SK-N-SH (cell line): ENCODE data around the gene SPSB1. TPM values are rescaled to one million over a fixed set of nuclear protein-coding genes. Genes with fewer than 3 reads are reported as not detected.

Experiments
- CTCF ChIA-PET: fragments of 300-600, 350-600 bp; formaldehyde crosslinking; extraction: SDS; loops from one replicate; lab custom pipeline; 2021; lab: Yijun Ruan, JAX
- POLR2A ChIA-PET: fragments of 350-600 bp; sonication (Branson Sonifier 250); formaldehyde crosslinking; extraction: SDS; loops from one replicate; lab custom pipeline; 2020; ENCODE audit warnings: antibody characterized with exemption, inconsistent platforms; lab: Yijun Ruan, JAX
- DNase-seq: peaks from one replicate; pipeline ENCODE4 v3.0.0; 2012
- H2AFZ ChIP-seq: fragments of 200-600 bp; sonication (generic); 2 replicates; pipeline ENCODE4 v1.8.1; 2016; ENCODE audit warnings: antibody characterized with exemption, mild to moderate bottlenecking, low read depth
- H3F3A ChIP-seq: fragments of 200-600 bp; sonication (generic); replicated peaks from 2 replicates; pipeline ENCODE3; 2016; ENCODE audit warnings: antibody characterized with exemption, mild to moderate bottlenecking; ENCODE audit not compliant: insufficient read depth
- H3K27ac ChIP-seq, 2 experiments: fragments of 200-500 bp in 1 of 2; fragments of 200-600 bp in 1 of 2; sonication (Bioruptor generic) in 1 of 2; sonication (generic), shearing (Covaris generic) in 1 of 2; 2 replicates each; pipeline versions ENCODE4 v1.5.1 to v1.6.1; 2014 to 2016; ENCODE audit warnings: low read depth in 2 of 2, inconsistent platforms in 1 of 2, low read length in 1 of 2, mild to moderate bottlenecking in 1 of 2, mixed read lengths in 1 of 2
- H3K27me3 ChIP-seq: fragments of 200-600 bp; sonication (generic), shearing (Covaris generic); 2 replicates; pipeline ENCODE4 v1.6.1; 2016; ENCODE audit warnings: mixed run types; ENCODE audit not compliant: insufficient read depth
- H3K36me3 ChIP-seq, 2 experiments: fragments of 200-500 bp in 1 of 2; fragments of 200-600 bp in 1 of 2; sonication (Bioruptor generic) in 1 of 2; sonication (generic) in 1 of 2; replicated peaks in 1 of 2; 2 replicates each; pipeline versions ENCODE3 to v1.5.1; 2014 to 2016; ENCODE audit warnings: low read length in 1 of 2, mild to moderate bottlenecking in 1 of 2; ENCODE audit not compliant: insufficient read depth in 2 of 2, control insufficient read depth in 1 of 2
- H3K4me1 ChIP-seq, 2 experiments: fragments of 200-500 bp in 1 of 2; fragments of 200-600 bp in 1 of 2; sonication (Bioruptor generic) in 1 of 2; sonication (generic), shearing (Covaris generic) in 1 of 2; 2 replicates each; pipeline versions ENCODE4 v1.5.1 to v1.6.1; 2014 to 2016; ENCODE audit warnings: low read depth in 1 of 2, low read length in 1 of 2, mixed run types in 1 of 2; ENCODE audit not compliant: insufficient read depth in 2 of 2, control insufficient read depth in 1 of 2
- H3K4me2 ChIP-seq: fragments of 200-600 bp; sonication (generic), shearing (Covaris generic); 2 replicates; pipeline ENCODE4 v1.6.1; 2017; ENCODE audit warnings: mixed run types
- H3K4me3 ChIP-seq, 2 experiments: fragments of 200-500 bp in 1 of 2; fragments of 200-600 bp in 1 of 2; sonication (Bioruptor generic) in 1 of 2; sonication (generic), shearing (Covaris generic) in 1 of 2; 2 replicates each; pipeline versions ENCODE4 v1.5.1 to v1.8.1; 2014 to 2016; ENCODE audit warnings: low read depth in 2 of 2, inconsistent platforms in 1 of 2, low read length in 1 of 2, mild to moderate bottlenecking in 1 of 2, mixed read lengths in 1 of 2, moderate library complexity in 1 of 2
- H3K79me2 ChIP-seq: fragments of 200-600 bp; sonication (generic); 2 replicates; pipeline ENCODE4 v1.8.1; 2017; ENCODE audit warnings: mild to moderate bottlenecking; ENCODE audit not compliant: insufficient read depth
- H3K9ac ChIP-seq: fragments of 200-600 bp; sonication (generic); 2 replicates; pipeline ENCODE4 v1.6.1; 2017; ENCODE audit warnings: mixed run types
- H3K9me2 ChIP-seq: fragments of 200-600 bp; sonication (generic); 2 replicates; pipeline ENCODE4 v1.6.1; 2017; ENCODE audit warnings: mixed run types
- H3K9me3 ChIP-seq: fragments of 200-600 bp; sonication (generic); 2 replicates; pipeline ENCODE4 v1.6.1; 2017; ENCODE audit warnings: mixed run types, mild to moderate bottlenecking, moderate library complexity
- H4K20me1 ChIP-seq: fragments of 200-600 bp; sonication (generic); 2 replicates; pipeline ENCODE4 v1.6.1; 2017; ENCODE audit warnings: mild to moderate bottlenecking, mixed run types; ENCODE audit not compliant: insufficient read depth
- ELF1 ChIP-seq: IDR thresholded peaks from 2 replicates; pipeline ENCODE4 v1.4.0; 2012
- EP300 ChIP-seq, 2 experiments: IDR thresholded peaks; 2 replicates each; pipeline versions ENCODE4 v1.4.0 to v1.6.1; 2012; ENCODE audit warnings: borderline replicate concordance in 1 of 2, low read depth in 1 of 2, low read length in 1 of 2
- EZH2phosphoT487 ChIP-seq: fragments of 200-600 bp; sonication (generic); IDR thresholded peaks from 2 replicates; pipeline ENCODE4 v1.6.1; 2017; ENCODE audit warnings: low read depth, mixed run types, mild to moderate bottlenecking, antibody characterized with exemption, moderate library complexity, borderline replicate concordance
- GABPA ChIP-seq: IDR thresholded peaks from 2 replicates; pipeline ENCODE4 v1.4.0; 2012; ENCODE audit warnings: low read depth, mild to moderate bottlenecking
- GATA2 ChIP-seq: sonication (generic); formaldehyde crosslinking; IDR thresholded peaks from 2 replicates; pipeline ENCODE4 v1.5.0; 2020; ENCODE audit warnings: mild to moderate bottlenecking, missing genetic modification reagents
- MEF2A ChIP-seq: IDR thresholded peaks from 2 replicates; pipeline ENCODE4 v1.4.0; 2012; ENCODE audit warnings: low read depth, borderline replicate concordance
- MXI1 ChIP-seq: IDR thresholded peaks from 2 replicates; pipeline ENCODE4 v1.6.1; 2012; ENCODE audit warnings: mild to moderate bottlenecking, low read depth, low read length, improper control_type of control experiment
- NFIC ChIP-seq: IDR thresholded peaks from 2 replicates; pipeline ENCODE4 v1.4.0; 2012; ENCODE audit warnings: borderline replicate concordance
- POLR2AphosphoS5 ChIP-seq: IDR thresholded peaks from 2 replicates; pipeline ENCODE4 v1.6.1; 2012; ENCODE audit warnings: low read depth, low read length
- RAD21 ChIP-seq: IDR thresholded peaks from 2 replicates; pipeline ENCODE4 v1.6.1; 2012; ENCODE audit warnings: mild to moderate bottlenecking, low read length
- RCOR1 ChIP-seq: fragments of 150-350 bp; IDR thresholded peaks from 2 replicates; pipeline ENCODE4 v1.6.1; 2017; ENCODE audit warnings: antibody characterized with exemption, low read length
- RFX5 ChIP-seq: IDR thresholded peaks from 2 replicates; pipeline ENCODE4 v1.6.1; 2012; ENCODE audit warnings: mild to moderate bottlenecking, improper control_type of control experiment, low read length
- RXRA ChIP-seq: IDR thresholded peaks from 2 replicates; pipeline ENCODE4 v1.4.0; 2012; ENCODE audit warnings: low read depth, mild to moderate bottlenecking, borderline replicate concordance
- SIN3A ChIP-seq: IDR thresholded peaks from 2 replicates; pipeline ENCODE4 v1.6.1; 2012; ENCODE audit warnings: low read depth, mild to moderate bottlenecking, low read length, moderate library complexity, borderline replicate concordance
- SMC3 ChIP-seq: IDR thresholded peaks from 2 replicates; pipeline ENCODE4 v1.6.1; 2012; ENCODE audit warnings: low read depth, low read length, improper control_type of control experiment
- TCF12 ChIP-seq: IDR thresholded peaks from 2 replicates; pipeline ENCODE4 v1.4.0; 2012
- TEAD4 ChIP-seq: IDR thresholded peaks from 2 replicates; pipeline ENCODE4 v1.4.0; 2012; ENCODE audit warnings: mild to moderate bottlenecking, borderline replicate concordance; ENCODE audit not compliant: insufficient read depth
- YY1 ChIP-seq: IDR thresholded peaks from 2 replicates; pipeline ENCODE4 v1.4.0; 2012; ENCODE audit warnings: low read depth, mild to moderate bottlenecking
- WGBS: methylation state at CpG from one replicate; pipeline ENCODE4 v1.1.6; 2017; ENCODE audit warnings: low lambda C conversion rate; 5-methylcytosine and 5-hydroxymethylcytosine counted together
- polyA plus RNA-seq, 3 experiments: library from polyadenylated mRNA; depleted of rRNA; stranded (reverse); fragments of >200 nt; gene quantifications; 2 replicates each; pipeline ENCODE4 v1.2.3, GENCODE V29; 2012
- TF ChIP-seq, protein P1 (sequence below): fragments of 200-600 bp; sonication (generic); IDR thresholded peaks from 2 replicates; pipeline ENCODE4 v1.6.1; 2017; ENCODE audit warnings: antibody characterized with exemption, mild to moderate bottlenecking, moderate library complexity
- TF ChIP-seq, protein P2 (sequence below): IDR thresholded peaks from 2 replicates; pipeline ENCODE4; 2012
- TF ChIP-seq, protein P3 (sequence below): fragments of 150-350 bp; IDR thresholded peaks from 2 replicates; pipeline ENCODE4 v1.6.1; 2017; ENCODE audit warnings: antibody characterized with exemption, low read length, low read depth, borderline replicate concordance

The SPSB1 gene
- polyA plus RNA-seq, 1 of the 3 experiments (the other 2 are of a cell fraction): 9.2 TPM

DNA sequence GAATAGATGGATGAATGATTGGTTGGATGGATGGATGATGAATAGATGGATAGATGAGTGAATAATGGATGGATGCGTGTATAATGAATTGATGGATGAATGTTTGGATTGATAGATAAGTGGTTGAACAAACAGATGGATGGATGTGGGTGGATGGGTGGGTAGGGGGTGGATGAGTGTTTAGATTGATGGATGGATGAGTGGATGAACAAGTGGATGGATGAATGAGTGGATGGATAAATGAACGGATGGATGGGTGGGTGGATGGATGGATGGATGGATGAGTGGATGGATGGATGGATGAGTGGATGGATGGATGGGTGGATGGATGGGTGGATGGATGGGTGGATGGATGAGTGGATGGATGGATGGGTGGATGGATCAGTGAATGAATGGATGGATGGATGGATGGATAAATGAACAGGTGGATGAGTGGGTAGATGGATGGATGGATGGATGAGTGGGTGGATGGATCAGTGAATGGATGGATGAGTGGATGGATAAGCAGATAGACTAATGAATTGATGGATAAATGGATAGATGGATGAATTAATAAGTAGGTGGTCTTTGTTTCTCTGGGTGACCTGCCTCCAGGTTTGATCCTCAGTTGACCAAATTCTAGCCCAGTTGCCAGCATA lies 64.3 kb downstream of the SPSB1 start (continued):
- TF ChIP-seq, protein P1, sequence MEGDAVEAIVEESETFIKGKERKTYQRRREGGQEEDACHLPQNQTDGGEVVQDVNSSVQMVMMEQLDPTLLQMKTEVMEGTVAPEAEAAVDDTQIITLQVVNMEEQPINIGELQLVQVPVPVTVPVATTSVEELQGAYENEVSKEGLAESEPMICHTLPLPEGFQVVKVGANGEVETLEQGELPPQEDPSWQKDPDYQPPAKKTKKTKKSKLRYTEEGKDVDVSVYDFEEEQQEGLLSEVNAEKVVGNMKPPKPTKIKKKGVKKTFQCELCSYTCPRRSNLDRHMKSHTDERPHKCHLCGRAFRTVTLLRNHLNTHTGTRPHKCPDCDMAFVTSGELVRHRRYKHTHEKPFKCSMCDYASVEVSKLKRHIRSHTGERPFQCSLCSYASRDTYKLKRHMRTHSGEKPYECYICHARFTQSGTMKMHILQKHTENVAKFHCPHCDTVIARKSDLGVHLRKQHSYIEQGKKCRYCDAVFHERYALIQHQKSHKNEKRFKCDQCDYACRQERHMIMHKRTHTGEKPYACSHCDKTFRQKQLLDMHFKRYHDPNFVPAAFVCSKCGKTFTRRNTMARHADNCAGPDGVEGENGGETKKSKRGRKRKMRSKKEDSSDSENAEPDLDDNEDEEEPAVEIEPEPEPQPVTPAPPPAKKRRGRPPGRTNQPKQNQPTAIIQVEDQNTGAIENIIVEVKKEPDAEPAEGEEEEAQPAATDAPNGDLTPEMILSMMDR: no peak
- TF ChIP-seq TCF12 (no peak), SMC3 (no peak), GATA2 (CRISPR knock-in tag) (no peak)

DNA sequence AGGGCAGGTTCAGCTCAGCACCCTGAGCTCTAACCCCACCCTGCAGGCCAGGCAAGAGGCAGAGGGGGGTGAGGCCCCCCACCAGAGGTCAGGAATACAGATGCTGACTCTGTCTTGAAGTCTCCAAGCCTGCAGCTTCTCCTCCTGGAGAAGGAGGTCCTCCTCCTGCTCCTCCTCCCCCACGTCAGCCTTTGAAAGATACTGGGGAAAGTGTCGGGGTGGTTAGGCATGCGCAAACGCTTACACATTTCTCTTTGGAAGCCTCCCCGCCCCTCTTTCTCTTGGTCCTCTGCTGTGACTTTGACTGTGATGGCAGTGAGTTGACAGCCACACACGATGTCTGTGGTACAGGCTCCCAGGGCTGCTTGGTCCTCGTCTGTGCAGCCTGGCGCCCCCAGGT lies 65.3 kb downstream of the SPSB1 start:
- H3K9me3 ChIP-seq: no peaks in the 10 kb centered on the region
- H3F3A ChIP-seq: no peaks in the 10 kb centered on the region
- H3K36me3 ChIP-seq: peaks cover 4% of the 10 kb centered on the region in 2 experiments
- H4K20me1 ChIP-seq: 0 out of 2 replicates have a peak, but pooled peaks cover 5% of the 10 kb centered on the region
- 87% methylated on average over 7 of the region's 8 CpGs for WGBS
- no peak overlapping the region for H2AFZ ChIP-seq
- H3K4me2 ChIP-seq: no peak overlapping the region
- H3K79me2 ChIP-seq: no peaks in the 10 kb centered on the region
- ChIA-PET POLR2A (no interaction called here), CTCF (no interaction called here)
- H3K9ac ChIP-seq: no peak overlapping the region
- TF ChIP-seq ELF1 (no peak), SIN3A (no peak), YY1 (no peak), RAD21 (no peak), EP300 (IDR thresholded peaks at IDR 0.05; ENCODE audit: borderline replicate concordance in 1 of 2, low read depth in 1 of 2, low read length in 1 of 2) (no peak), RCOR1 (no peak), RFX5 (no peak), TEAD4 (no peak), NFIC (no peak), GABPA (no peak), EZH2phosphoT487 (no peak), TCF12 (no peak), RXRA (no peak), POLR2AphosphoS5 (no peak), MEF2A (no peak), MXI1 (no peak)
- TF ChIP-seq, protein P2, sequence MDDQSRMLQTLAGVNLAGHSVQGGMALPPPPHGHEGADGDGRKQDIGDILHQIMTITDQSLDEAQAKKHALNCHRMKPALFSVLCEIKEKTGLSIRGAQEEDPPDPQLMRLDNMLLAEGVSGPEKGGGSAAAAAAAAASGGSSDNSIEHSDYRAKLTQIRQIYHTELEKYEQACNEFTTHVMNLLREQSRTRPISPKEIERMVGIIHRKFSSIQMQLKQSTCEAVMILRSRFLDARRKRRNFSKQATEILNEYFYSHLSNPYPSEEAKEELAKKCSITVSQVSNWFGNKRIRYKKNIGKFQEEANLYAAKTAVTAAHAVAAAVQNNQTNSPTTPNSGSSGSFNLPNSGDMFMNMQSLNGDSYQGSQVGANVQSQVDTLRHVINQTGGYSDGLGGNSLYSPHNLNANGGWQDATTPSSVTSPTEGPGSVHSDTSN: no peak
- TF ChIP-seq, protein P1: no peak
- TF ChIP-seq, protein P3, sequence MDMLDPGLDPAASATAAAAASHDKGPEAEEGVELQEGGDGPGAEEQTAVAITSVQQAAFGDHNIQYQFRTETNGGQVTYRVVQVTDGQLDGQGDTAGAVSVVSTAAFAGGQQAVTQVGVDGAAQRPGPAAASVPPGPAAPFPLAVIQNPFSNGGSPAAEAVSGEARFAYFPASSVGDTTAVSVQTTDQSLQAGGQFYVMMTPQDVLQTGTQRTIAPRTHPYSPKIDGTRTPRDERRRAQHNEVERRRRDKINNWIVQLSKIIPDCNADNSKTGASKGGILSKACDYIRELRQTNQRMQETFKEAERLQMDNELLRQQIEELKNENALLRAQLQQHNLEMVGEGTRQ: no peak
- H3K4me3 ChIP-seq: no peak overlapping the region
- no peak overlapping the region for H3K27ac ChIP-seq
- H3K9me2 ChIP-seq: no peaks in the 10 kb centered on the region
- DNase-seq: no peak
- H3K27me3 ChIP-seq: no peaks in the 10 kb centered on the region
- no peaks in the 10 kb centered on the region for H3K4me1 ChIP-seq
